OCI-LY3 (cell line): ENCODE results near the gene KIF18B.

Experiments
- EZH2phosphoT487 ChIP-seq: fragments of 200-600 bp; shearing (Covaris generic); IDR thresholded peaks from 2 replicates; pipeline ENCODE4 v1.6.1; 2018; ENCODE audit warnings: antibody characterized with exemption, mixed run types, low read depth
- TF ChIP-seq, protein P1 (sequence below): fragments of 200-600, 300-600 bp; sonication (generic); IDR thresholded peaks from 2 replicates; pipeline ENCODE4 v1.5.1; 2014; ENCODE audit warnings: antibody characterized with exemption, low read length, low read depth

- TF ChIP-seq, protein P1, sequence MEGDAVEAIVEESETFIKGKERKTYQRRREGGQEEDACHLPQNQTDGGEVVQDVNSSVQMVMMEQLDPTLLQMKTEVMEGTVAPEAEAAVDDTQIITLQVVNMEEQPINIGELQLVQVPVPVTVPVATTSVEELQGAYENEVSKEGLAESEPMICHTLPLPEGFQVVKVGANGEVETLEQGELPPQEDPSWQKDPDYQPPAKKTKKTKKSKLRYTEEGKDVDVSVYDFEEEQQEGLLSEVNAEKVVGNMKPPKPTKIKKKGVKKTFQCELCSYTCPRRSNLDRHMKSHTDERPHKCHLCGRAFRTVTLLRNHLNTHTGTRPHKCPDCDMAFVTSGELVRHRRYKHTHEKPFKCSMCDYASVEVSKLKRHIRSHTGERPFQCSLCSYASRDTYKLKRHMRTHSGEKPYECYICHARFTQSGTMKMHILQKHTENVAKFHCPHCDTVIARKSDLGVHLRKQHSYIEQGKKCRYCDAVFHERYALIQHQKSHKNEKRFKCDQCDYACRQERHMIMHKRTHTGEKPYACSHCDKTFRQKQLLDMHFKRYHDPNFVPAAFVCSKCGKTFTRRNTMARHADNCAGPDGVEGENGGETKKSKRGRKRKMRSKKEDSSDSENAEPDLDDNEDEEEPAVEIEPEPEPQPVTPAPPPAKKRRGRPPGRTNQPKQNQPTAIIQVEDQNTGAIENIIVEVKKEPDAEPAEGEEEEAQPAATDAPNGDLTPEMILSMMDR = no peak
- TF ChIP-seq EZH2phosphoT487 = no peak
These were observed 14.4 kb upstream of the KIF18B start for GRCh38 chr17:44961921-44962350.
